Measurements from ENCODE around the gene OSGEP.

DNA sequence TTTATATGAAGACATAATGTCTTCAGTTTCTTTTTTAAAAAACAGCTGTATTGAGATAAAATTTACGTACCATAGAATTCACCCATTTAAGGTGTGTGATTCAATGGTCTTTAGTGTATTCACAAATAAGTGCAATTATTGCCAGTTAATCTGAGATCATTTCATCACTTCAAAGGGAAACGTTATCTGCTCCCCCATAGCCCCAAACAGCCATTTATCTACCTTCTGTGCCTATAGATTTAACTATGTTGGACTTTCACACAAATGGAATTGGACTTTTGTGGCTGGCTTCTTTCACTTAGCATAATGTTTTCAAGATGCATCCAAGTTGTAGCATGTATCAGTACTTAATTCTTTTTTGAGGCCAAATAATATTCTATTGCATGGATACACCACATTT lies 24.3 kb upstream of the OSGEP start:
- TF ChIP-seq CTCF (IDR thresholded peaks at IDR 0.05; ENCODE audit: low read length) = no peak
- no peak for TF ChIP-seq EZH2 (IDR thresholded peaks at IDR 0.05; ENCODE audit: borderline replicate concordance, low read length)
